ENCODE results near the gene GPRIN1.
"Not testable (repeated sequence)": the region's sequence is repeated elsewhere in the genome, so short reads cannot be mapped to it uniquely, and the experiment has no call there.

The GPRIN1 gene

DNA sequence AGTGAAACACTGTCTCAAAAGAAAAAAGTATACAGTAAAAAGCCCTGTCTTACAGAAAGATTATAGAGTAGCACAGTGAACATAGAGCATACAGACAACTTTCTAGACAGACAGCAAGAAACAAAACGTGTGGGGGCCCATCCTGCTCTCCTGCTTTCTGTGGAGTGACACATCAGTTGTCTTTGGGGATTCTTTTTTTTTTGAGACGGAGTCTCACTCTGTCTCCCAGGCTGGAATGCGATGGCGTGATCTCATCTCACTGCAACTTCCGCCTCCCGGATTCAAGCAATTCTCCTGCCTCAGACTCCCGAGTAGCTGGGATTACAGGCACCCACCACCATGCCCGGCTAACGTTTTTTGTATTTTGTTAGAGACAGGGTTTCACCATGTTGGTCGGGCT is 46.0 kb downstream of the GPRIN1 start:
- no peak for DNase-seq

- DNase-seq = no peak
Observed at GRCh38 chr5:176562189-176562588, 47.8 kb downstream of the GPRIN1 start.

DNA sequence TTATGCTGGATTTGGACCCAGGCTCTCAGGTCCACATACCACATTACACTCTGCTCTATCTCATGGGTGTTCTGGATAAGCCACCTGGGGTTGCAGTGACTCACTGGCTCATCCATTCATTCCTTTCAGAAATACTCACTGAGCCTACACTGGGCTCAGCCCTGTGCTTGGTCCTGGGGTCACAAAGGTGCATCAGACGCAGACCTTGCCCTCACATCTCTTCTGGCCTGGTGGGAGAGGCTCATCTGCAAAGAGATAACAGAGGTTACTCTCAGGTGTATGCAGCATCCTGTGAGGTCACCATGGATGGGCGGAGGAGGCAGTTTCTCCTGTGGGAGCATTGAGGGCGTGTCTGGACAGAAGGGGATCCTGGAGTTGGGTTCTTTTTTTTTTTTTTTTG is 48.7 kb downstream of the GPRIN1 start:
- DNase-seq = no peak

DNA sequence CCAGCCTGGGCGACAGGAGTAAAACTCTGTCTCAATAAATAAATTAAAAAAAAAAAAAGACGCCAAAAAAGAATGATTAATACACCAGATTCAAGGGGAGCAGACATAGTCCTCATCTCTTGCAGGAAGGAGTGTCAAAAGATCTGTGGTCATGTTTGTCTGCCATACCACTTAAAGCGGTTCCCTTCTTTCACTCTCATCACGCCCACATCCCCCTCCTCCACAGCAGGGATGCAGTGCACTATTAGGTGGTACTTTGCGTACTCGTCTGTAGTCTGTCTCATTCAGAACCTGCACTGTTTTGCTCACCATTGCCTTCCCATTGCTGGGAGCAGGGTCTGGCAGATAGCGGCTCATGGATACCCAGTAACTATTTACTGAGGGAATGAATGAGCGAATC is 49.6 kb downstream of the GPRIN1 start:
- peak; percentile 55 for DNase-seq

DNA sequence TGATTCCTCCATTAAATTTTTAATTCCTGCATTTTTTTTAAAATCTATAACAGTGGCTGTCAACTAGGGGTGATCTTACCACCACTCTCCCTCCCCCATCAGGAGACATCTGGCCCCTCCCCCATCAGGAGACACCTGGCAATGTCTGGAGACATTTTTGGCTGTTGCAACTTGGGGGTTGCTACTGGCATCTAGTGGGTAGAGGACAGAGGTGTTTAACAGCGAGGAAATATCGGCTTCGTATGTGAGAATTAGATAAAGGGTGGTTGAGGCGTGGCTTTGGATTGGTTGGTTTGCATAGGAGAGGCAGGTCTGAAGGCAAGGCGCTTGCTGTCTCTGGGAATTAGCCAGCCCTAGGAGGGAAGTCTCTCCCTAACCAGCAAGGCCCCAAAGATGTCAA is 50.3 kb downstream of the GPRIN1 start:
- peak; percentile 92 for DNase-seq

- no peak for DNase-seq
Observed at GRCh38 chr5:176557846-176558245, 52.1 kb downstream of the GPRIN1 start.

GRCh38 chr5:176553260-176554085 is 56.5 kb downstream of the GPRIN1 start:
- no peak for DNase-seq

DNA sequence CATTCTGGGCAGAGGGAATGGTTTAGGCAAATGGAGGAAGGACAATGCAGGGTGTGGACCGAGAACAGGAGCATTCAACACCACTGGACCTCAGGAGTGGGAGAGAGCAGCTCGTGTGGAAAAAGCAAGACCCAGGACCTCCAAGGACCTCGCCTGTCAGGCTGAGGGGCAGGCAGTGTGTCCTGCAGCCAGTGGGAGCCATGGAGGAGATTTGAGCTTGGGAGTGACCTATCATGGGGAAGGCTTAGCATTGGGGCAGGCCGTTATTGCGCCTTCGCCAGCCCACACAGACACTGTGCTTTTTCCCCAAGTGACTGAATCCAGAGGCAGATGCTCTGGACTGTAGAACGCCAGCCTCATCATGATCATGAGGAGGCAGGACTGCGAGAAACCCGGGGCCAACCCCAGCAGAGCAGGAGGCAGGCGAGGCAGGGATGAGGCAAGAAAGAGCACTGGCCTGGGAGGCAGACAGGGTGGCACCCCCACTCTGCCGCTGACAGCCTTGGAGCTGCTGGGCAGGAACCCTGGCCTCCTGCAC is 57.6 kb downstream of the GPRIN1 start:
- DNase-seq = no peak

GRCh38 chr5:176550937-176551336 is 59.0 kb downstream of the GPRIN1 start:
- not testable (repeated sequence) for DNase-seq

DNA sequence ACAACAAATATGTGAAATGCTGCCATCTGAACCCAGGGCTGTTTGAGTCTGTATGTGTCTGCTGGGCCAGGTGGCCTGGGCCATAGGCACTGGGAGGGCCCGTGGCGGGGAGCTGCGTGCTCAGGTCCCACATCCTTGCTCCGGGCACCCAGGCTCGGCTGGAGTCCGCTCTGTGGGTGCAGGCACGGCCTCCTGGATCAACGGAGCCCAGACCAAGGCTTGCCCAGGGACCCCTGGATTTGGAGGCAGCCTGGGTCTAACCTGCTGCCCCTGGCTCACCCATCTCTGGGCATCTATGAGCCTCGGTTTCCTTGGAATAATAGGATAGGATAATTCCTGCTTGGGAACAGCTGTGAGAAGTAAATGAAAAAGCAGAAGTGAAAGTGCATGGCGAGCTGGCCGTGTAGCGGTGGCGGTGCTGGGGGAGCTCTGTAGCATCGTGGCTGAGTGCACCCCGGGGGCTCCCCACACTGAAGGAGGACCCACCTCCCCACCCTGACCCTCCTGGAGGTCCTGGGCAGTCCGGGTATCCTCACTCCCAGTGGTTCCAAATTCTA is 59.6 kb downstream of the GPRIN1 start:
- DNase-seq = no peak

DNA sequence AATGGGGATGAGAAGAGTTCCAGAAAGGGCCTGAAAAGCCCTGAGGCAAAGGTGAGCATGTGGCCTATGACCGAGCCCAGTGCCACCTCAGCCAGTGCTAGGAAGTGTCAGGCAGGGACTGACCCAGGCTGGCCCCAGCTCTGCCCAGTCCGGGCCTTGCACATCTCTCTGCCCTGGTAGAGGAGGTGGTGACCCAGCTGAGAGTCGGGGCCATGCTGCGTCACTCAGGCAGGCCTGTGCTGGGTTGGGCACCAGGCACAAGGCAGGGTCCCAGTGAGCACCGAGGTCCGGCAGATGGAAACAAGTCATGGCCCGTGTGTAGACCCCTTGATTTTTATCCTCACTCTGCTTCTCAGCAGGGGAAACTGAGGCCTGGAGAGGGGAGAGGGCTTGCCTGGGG is 60.1 kb downstream of the GPRIN1 start:
- DNase-seq = no peak

DNA sequence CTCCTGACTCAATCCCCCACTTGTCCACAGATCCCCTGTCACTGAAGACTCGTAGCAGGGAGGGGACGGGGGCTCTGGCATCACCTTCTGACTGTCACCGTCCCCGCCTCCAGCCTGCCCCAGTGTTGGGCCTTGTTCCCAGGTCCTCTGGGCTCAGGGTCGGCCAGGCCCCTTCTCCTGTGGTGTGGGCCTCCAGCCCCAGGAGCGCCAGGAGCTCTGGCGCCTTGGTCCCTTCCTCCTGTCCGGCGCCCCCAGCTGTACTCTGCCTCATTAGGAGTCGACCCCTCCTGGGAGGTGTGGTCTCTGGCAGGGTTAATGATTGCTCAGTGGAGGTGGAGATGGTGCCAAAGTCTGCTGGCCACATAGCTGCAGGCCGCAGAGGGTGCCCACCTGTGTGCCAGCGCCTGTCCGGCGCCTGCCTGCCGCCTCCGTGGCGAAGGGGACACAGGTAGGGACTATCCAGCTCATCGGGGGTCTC is 61.0 kb downstream of the GPRIN1 start, which contains the start of gene CDHR2:
TSS of gene CDHR2 (plus strand) at position 376 of the 478 bp plus-strand sequence. CDS start 16,011 bp downstream, outside the sequence.
- no peak for DNase-seq

GRCh38 chr5:176547802-176548201 is 62.2 kb downstream of the GPRIN1 start:
- no peak for DNase-seq
